ENCODE results near the gene IQCH. TPM values are rescaled to one million over a fixed set of nuclear protein-coding genes. Genes with fewer than 3 reads are reported as not detected.

IQCH gene
- total RNA-seq, 1 donor from 2014 or later, result 1.5 TPM

DNA sequence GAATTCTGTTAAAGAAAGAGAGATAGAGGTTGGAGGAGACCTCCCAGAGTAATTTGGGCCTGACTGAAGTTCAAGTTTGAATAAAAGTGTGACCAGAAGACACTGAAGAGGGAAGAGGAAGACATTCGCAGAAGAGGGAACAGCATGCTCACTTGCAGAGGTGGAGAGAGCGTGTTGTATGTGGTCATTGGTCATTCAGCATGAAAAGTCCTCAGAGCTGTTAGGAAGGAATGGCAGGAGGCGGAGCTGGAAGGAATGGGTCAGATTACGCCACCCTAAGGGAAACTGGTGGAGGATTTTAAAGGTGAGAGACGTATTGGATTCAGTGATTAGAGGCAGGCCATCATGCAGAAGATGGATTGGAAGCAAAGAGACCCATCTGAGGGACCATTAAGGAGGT, 41.6 kb downstream of the IQCH start:
- H3K36me3 ChIP-seq, result no peaks in the 10 kb centered on the region
- H3K4me3 ChIP-seq, result no peak overlapping the region
- TF ChIP-seq POLR2A (IDR thresholded peaks at IDR 0.05) (no peak), POLR2AphosphoS5 (IDR thresholded peaks at IDR 0.05; ENCODE audit: insufficient read depth in 1 of 2, low read depth in 1 of 2) (no peak)
- TF ChIP-seq, protein P1, sequence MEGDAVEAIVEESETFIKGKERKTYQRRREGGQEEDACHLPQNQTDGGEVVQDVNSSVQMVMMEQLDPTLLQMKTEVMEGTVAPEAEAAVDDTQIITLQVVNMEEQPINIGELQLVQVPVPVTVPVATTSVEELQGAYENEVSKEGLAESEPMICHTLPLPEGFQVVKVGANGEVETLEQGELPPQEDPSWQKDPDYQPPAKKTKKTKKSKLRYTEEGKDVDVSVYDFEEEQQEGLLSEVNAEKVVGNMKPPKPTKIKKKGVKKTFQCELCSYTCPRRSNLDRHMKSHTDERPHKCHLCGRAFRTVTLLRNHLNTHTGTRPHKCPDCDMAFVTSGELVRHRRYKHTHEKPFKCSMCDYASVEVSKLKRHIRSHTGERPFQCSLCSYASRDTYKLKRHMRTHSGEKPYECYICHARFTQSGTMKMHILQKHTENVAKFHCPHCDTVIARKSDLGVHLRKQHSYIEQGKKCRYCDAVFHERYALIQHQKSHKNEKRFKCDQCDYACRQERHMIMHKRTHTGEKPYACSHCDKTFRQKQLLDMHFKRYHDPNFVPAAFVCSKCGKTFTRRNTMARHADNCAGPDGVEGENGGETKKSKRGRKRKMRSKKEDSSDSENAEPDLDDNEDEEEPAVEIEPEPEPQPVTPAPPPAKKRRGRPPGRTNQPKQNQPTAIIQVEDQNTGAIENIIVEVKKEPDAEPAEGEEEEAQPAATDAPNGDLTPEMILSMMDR (IDR thresholded peaks at IDR 0.05), result no peak
- intact Hi-C loops (cut with DNase I), result no loop called here
- H3K27me3 ChIP-seq, result no peaks in the 10 kb centered on the region
- no peaks in the 10 kb centered on the region for H3K9me3 ChIP-seq
- no peak overlapping the region for H3K27ac ChIP-seq
- DNase-seq (ENCODE audit: extremely low spot score in 2 of 2), result no peak
- H3K4me1 ChIP-seq, result no peaks in the 10 kb centered on the region

DNA sequence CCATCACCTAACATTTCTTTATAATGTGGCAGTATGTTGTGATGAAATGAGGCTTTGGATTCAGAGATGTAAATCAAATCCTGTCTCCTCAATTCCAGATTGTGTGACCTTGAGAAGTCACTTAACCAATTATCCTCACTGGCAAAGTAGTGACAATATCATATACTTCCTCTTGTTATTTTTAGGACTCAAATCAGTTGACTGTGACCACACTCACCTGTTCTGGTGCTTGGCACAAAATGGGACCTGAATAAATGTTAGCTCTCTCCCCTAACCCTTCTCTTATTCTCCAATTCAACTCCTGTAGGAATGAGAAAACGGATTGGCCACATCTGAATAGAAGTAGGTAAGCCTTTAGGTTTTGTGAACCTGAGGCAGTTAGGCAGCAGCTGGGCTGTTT, 42.1 kb downstream of the IQCH start:
- TF ChIP-seq, protein P1 (IDR thresholded peaks at IDR 0.05), result no peak
- no peak for TF ChIP-seq POLR2A (IDR thresholded peaks at IDR 0.05)
- TF ChIP-seq POLR2AphosphoS5 (IDR thresholded peaks at IDR 0.05; ENCODE audit: insufficient read depth in 1 of 2, low read depth in 1 of 2), result no peak
- no peak overlapping the region for H3K4me3 ChIP-seq
- intact Hi-C loops (cut with DNase I), result no loop called here

DNA sequence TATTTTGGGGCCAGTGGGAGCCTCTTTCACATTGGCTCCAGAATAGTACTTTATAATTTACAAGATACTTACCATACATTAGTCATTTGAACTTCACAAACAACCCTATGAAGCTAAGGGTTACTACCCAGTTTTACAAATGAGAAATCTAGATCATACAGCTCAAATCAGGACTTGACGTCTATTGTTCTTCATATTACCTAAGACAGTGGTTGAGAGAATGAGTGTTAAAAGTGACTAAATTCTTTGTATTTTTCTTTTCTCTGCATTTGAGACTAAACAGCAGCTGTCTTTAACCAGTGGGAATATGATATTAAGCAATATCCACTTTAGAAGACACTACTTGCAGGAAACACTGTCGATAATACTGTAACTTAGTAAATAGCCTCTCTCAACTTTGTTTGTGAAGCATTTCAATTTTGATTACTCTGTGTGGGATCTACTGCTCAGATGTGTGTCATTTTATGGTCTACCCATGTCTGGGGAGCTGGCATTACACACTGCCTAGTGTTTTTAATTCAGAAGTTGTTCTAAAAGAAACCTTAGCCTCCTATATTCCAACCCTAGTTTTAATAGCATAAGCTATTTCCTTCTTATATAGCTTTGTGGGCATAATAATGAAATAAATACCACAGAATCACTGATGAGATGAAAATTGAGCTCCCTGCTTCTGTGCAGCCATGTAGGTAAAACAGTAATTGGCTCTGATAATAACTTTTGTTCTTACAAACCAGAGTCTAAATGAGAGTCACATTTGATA, 45.9 kb downstream of the IQCH start:
- no peaks in the 10 kb centered on the region for H3K9me3 ChIP-seq
- H3K4me1 ChIP-seq, result no peaks in the 10 kb centered on the region
- no peaks in the 10 kb centered on the region for H3K27me3 ChIP-seq
- no peak overlapping the region for H3K27ac ChIP-seq
- no peak for TF ChIP-seq POLR2A (IDR thresholded peaks at IDR 0.05)
- TF ChIP-seq, protein P1 (IDR thresholded peaks at IDR 0.05), result no peak
- no peak for TF ChIP-seq POLR2AphosphoS5 (IDR thresholded peaks at IDR 0.05; ENCODE audit: insufficient read depth in 1 of 2, low read depth in 1 of 2)
- intact Hi-C loops (cut with DNase I), result loop anchor here (10.0 kb wide), 1 partner anchor 356 kb away; no protein-coding TSS in a partner anchor
- H3K36me3 ChIP-seq, result no peaks in the 10 kb centered on the region
- no peak overlapping the region for H3K4me3 ChIP-seq
- DNase-seq (ENCODE audit: extremely low spot score in 2 of 2), result no peak

More for the DNA sequence above, 42.1 kb downstream of the IQCH start:
- Histone ChIP-seq H3K27ac (no peak overlapping the region), H3K36me3 (no peaks in the 10 kb centered on the region), H3K27me3 (no peaks in the 10 kb centered on the region), H3K4me1 (no peaks in the 10 kb centered on the region), H3K9me3 (no peaks in the 10 kb centered on the region)
- DNase-seq (ENCODE audit: extremely low spot score in 2 of 2), result no peak

DNA sequence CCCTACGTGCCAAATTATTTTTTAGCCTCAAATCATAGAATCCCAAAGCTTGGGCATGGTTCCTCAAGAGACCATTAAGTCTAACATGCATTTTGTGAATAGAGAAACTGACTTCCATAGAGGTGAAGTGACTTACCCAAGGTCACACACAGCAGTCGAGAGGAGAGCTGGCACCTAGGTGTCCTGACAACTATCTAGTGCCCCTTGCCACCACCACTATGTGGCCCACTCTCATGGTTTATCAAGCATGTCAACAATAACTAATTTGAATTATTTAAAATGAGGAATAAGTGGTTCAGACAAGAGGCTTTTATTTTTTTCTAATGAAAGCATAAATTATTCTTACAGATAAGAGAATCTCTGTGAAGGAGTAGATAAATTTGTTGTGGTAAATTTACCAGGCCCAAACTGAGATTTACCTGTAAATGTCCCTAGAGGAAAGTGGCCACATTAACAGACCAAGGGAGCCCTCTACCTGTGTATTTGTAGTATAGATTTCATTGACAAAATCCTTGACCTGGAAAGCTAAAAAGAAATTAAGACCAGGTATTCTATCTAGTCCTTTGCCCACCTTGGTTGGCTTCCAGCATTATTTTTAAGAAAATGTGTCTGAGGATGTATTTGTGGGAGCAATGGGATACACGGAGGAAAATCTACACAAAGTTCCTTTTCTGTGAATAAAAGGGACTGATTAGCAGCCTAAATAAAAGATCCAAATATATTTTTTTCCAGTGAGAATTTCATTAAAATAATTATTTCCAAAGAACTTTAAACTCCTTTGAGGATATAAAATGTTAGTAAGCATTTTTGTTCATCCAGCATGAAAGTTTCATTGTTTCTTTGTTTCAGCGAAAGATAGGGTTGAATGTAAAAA, 49.1 kb downstream of the IQCH start:
- H3K36me3 ChIP-seq, result no peaks in the 10 kb centered on the region
- intact Hi-C loops (cut with DNase I), result loop anchor here (10.0 kb wide), 1 partner anchor 359 kb away; no protein-coding TSS in a partner anchor
- DNase-seq (ENCODE audit: extremely low spot score in 2 of 2), result no peak
- H3K4me1 ChIP-seq, result no peaks in the 10 kb centered on the region
- no peak overlapping the region for H3K27ac ChIP-seq
- H3K27me3 ChIP-seq, result no peaks in the 10 kb centered on the region
- no peaks in the 10 kb centered on the region for H3K9me3 ChIP-seq
- no peak overlapping the region for H3K4me3 ChIP-seq
- TF ChIP-seq, protein P1 (IDR thresholded peaks at IDR 0.05), result peak in 2 of 3 experiments; percentile 48 to 77
- no peak for TF ChIP-seq POLR2AphosphoS5 (IDR thresholded peaks at IDR 0.05; ENCODE audit: insufficient read depth in 1 of 2, low read depth in 1 of 2)

Data from vagina (tissue), 2 donors.